ENCODE measurements around the gene SIK3. TPM values are rescaled to one million over a fixed set of nuclear protein-coding genes. Genes with fewer than 3 reads are reported as not detected.

The SIK3 gene
- total RNA-seq, 1 donor from 2014 or later, result 68.9 TPM

- intact Hi-C loops (cut with DNase I), result no loop called here
- no peak for DNase-seq (ENCODE audit: low spot score)
- no peak for ATAC-seq
These were observed 231.3 kb downstream of the SIK3 start for GRCh38 chr11:116866804-116867455.

- ATAC-seq, result no peak
- intact Hi-C loops (cut with DNase I), result no loop called here
- no peak for DNase-seq (ENCODE audit: low spot score)
These were observed 232.5 kb downstream of the SIK3 start for GRCh38 chr11:116865696-116866095.

- ATAC-seq (no peak), DNase-seq (ENCODE audit: low spot score) (no peak)
- intact Hi-C loops (cut with DNase I), result no loop called here
These were observed 233.7 kb downstream of the SIK3 start for GRCh38 chr11:116864531-116864930.

- ATAC-seq (no peak), DNase-seq (ENCODE audit: low spot score) (no peak)
- intact Hi-C loops (cut with DNase I), result no loop called here
These were observed 235.3 kb downstream of the SIK3 start for GRCh38 chr11:116862951-116863350.

GRCh38 chr11:116862185-116862584 lies 236.0 kb downstream of the SIK3 start:
- DNase-seq (ENCODE audit: low spot score), result no peak
- intact Hi-C loops (cut with DNase I), result no loop called here
- ATAC-seq, result no peak

GRCh38 chr11:116861539-116861938 lies 236.7 kb downstream of the SIK3 start:
- intact Hi-C loops (cut with DNase I), result no loop called here
- DNase-seq (ENCODE audit: low spot score), result no peak
- no peak for ATAC-seq

GRCh38 chr11:116860303-116860702 lies 237.9 kb downstream of the SIK3 start:
- intact Hi-C loops (cut with DNase I), result no loop called here
- ATAC-seq, result no peak
- no peak for DNase-seq (ENCODE audit: low spot score)

- ATAC-seq (no peak), DNase-seq (ENCODE audit: low spot score) (no peak)
- intact Hi-C loops (cut with DNase I), result no loop called here
These were observed 239.1 kb downstream of the SIK3 start for GRCh38 chr11:116859175-116859574.

GRCh38 chr11:116857936-116858335 lies 240.3 kb downstream of the SIK3 start:
- intact Hi-C loops (cut with DNase I), result no loop called here
- ATAC-seq (no peak), DNase-seq (ENCODE audit: low spot score) (no peak)

GRCh38 chr11:116857316-116857715 lies 240.9 kb downstream of the SIK3 start:
- ATAC-seq, result no peak
- intact Hi-C loops (cut with DNase I), result no loop called here
- no peak for DNase-seq (ENCODE audit: low spot score)

- intact Hi-C loops (cut with DNase I), result no loop called here
- ATAC-seq (no peak), DNase-seq (ENCODE audit: low spot score) (no peak)
These were observed 241.8 kb downstream of the SIK3 start for GRCh38 chr11:116856423-116856822.

- ATAC-seq (no peak), DNase-seq (ENCODE audit: low spot score) (no peak)
- intact Hi-C loops (cut with DNase I), result no loop called here
These were observed 242.8 kb downstream of the SIK3 start for GRCh38 chr11:116855413-116855812.

- intact Hi-C loops (cut with DNase I), result no loop called here
- DNase-seq (ENCODE audit: low spot score), result no peak
- peak; percentile 55 for ATAC-seq
These were observed 244.7 kb downstream of the SIK3 start for GRCh38 chr11:116853461-116854073.

- ATAC-seq (peak; percentile 81), DNase-seq (ENCODE audit: low spot score) (no peak)
- intact Hi-C loops (cut with DNase I), result no loop called here
These were observed 245.8 kb downstream of the SIK3 start for GRCh38 chr11:116852261-116853031.

GRCh38 chr11:116851626-116852025 lies 246.6 kb downstream of the SIK3 start:
- intact Hi-C loops (cut with DNase I), result no loop called here
- DNase-seq (ENCODE audit: low spot score) (no peak), ATAC-seq (no peak)

- intact Hi-C loops (cut with DNase I), result no loop called here
- ATAC-seq (no peak), DNase-seq (ENCODE audit: low spot score) (no peak)
These were observed 248.7 kb downstream of the SIK3 start for GRCh38 chr11:116849486-116849885.

- intact Hi-C loops (cut with DNase I), result no loop called here
- ATAC-seq, result no peak
- no peak for DNase-seq (ENCODE audit: low spot score)
These were observed 249.2 kb downstream of the SIK3 start for GRCh38 chr11:116849060-116849459.

GRCh38 chr11:116847612-116848011 lies 250.6 kb downstream of the SIK3 start:
- intact Hi-C loops (cut with DNase I), result no loop called here
- no peak for DNase-seq (ENCODE audit: low spot score)

GRCh38 chr11:116844722-116845121 lies 253.5 kb downstream of the SIK3 start:
- intact Hi-C loops (cut with DNase I), result no loop called here
- no peak for DNase-seq (ENCODE audit: low spot score)
- ATAC-seq, result no peak

More at GRCh38 chr11:116847612-116848011, 250.6 kb downstream of the SIK3 start:
- ATAC-seq, result no peak

- ATAC-seq, result no peak
- intact Hi-C loops (cut with DNase I), result no loop called here
- no peak for DNase-seq (ENCODE audit: low spot score)
These were observed 254.6 kb downstream of the SIK3 start for GRCh38 chr11:116843661-116844060.
